Progenitor cell of endocrine pancreas (in vitro differentiated cells): ENCODE results near the gene KCTD21. TPM values are rescaled to one million over a fixed set of nuclear protein-coding genes. Genes with fewer than 3 reads are reported as not detected.
"Not testable (repeated sequence)": the region's sequence is repeated elsewhere in the genome, so short reads cannot be mapped to it uniquely, and the experiment has no call there.

ENCODE experiments used
- DNase-seq: peaks from one replicate; pipeline ENCODE4 v3.0.0; 2021; ENCODE audit warnings: low spot score; ENCODE audit not compliant: unreplicated experiment
- H3K27ac Mint-ChIP-seq: 2 replicates; pipeline ENCODE4 v1.8.0; 2021; ENCODE audit warnings: mild to moderate bottlenecking, moderate library complexity, mixed read lengths
- H3K27me3 Mint-ChIP-seq: 2 replicates; pipeline ENCODE4 v1.8.0; 2021; ENCODE audit warnings: mixed read lengths
- H3K36me3 Mint-ChIP-seq: 2 replicates; pipeline ENCODE4 v1.8.0; 2022; ENCODE audit warnings: mixed read lengths; ENCODE audit not compliant: insufficient read depth
- H3K4me1 Mint-ChIP-seq: 2 replicates; pipeline ENCODE4 v1.8.0; 2021; ENCODE audit warnings: low read depth, mixed read lengths
- H3K4me3 Mint-ChIP-seq: 2 replicates; pipeline ENCODE4 v1.8.0; 2021; ENCODE audit warnings: low read depth, mild to moderate bottlenecking, moderate library complexity, mixed read lengths
- H3K9me3 Mint-ChIP-seq: 2 replicates; pipeline ENCODE4 v1.8.0; 2021; ENCODE audit warnings: low read depth, mixed read lengths
- total RNA-seq: library from RNA; stranded (reverse); gene quantifications from 2 replicates; pipeline ENCODE4 v1.2.1, GENCODE V29; 2021
- TF ChIP-seq, protein P1 (sequence below): fragments of 200-600 bp; sonication (generic); IDR thresholded peaks from one replicate; pipeline ENCODE4 v1.5.0; 2021; ENCODE audit warnings: antibody characterized with exemption, mild to moderate bottlenecking; ENCODE audit not compliant: unreplicated experiment

The KCTD21 gene
- total RNA-seq, 1 donor from 2014 or later, result 7.4 TPM

DNA sequence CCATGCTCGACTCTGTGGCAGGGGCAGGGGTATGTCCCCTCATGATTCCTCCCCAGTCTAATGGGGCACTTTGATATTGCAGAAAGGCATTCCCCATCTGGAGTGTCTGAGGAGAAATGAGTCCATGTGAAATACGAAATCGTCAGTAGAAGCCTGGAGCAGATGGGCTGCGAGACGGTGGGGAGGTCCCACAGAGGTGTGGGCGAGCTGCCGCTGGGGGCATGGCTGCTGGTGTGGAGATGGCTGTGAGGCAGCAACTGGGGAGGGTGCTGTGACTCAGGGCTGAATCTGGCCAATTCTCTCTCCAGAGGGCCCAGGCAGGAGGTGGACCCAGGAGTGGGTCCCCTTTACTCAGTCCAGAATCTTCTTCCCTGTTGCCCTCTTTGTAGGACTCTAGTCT lies 11.2 kb downstream of the KCTD21 start:
- TF ChIP-seq, protein P1, sequence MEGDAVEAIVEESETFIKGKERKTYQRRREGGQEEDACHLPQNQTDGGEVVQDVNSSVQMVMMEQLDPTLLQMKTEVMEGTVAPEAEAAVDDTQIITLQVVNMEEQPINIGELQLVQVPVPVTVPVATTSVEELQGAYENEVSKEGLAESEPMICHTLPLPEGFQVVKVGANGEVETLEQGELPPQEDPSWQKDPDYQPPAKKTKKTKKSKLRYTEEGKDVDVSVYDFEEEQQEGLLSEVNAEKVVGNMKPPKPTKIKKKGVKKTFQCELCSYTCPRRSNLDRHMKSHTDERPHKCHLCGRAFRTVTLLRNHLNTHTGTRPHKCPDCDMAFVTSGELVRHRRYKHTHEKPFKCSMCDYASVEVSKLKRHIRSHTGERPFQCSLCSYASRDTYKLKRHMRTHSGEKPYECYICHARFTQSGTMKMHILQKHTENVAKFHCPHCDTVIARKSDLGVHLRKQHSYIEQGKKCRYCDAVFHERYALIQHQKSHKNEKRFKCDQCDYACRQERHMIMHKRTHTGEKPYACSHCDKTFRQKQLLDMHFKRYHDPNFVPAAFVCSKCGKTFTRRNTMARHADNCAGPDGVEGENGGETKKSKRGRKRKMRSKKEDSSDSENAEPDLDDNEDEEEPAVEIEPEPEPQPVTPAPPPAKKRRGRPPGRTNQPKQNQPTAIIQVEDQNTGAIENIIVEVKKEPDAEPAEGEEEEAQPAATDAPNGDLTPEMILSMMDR, result no peak
- Mint-ChIP-seq H3K9me3 (no peaks in the 10 kb centered on the region), H3K4me1 (peaks cover 10% of the 10 kb centered on the region), H3K4me3 (no peak overlapping the region), H3K27ac (no peak overlapping the region), H3K27me3 (no peaks in the 10 kb centered on the region), H3K36me3 (peaks cover 14% of the 10 kb centered on the region)
- no peak for DNase-seq

GRCh38 chr11:78176605-78177141 lies 11.8 kb downstream of the KCTD21 start:
- DNase-seq, result no peak
- peaks cover 10% of the 10 kb centered on the region for H3K4me1 Mint-ChIP-seq
- peaks cover 14% of the 10 kb centered on the region for H3K36me3 Mint-ChIP-seq
- H3K27me3 Mint-ChIP-seq, result no peaks in the 10 kb centered on the region
- no peaks in the 10 kb centered on the region for H3K9me3 Mint-ChIP-seq
- H3K4me3 Mint-ChIP-seq, result no peak overlapping the region
- TF ChIP-seq, protein P1, result no peak
- H3K27ac Mint-ChIP-seq, result no peak overlapping the region

DNA sequence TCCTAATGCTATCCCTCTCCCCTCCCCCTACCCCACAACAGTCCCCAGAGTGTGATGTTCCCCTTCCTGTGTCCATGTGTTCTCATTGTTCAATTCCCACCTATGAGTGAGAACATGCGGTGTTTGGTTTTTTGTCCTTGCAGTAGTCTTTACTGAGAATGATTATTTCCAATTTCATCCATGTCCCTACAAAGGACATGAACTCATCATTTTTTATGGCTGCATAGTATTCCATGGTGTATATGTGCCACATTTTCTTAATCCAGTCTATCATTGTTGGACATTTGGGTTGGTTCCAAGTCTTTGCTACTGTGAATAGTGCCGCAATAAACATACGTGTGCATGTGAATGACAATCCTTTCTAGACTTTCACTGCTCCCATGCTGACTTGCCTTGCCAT lies 12.6 kb downstream of the KCTD21 start:
- H3K4me1 Mint-ChIP-seq, H3K4me3 Mint-ChIP-seq, H3K9me3 Mint-ChIP-seq, DNase-seq, H3K27me3 Mint-ChIP-seq, H3K27ac Mint-ChIP-seq: not testable (repeated sequence)
- H3K36me3 Mint-ChIP-seq, result peaks cover 14% of the 10 kb centered on the region

DNA sequence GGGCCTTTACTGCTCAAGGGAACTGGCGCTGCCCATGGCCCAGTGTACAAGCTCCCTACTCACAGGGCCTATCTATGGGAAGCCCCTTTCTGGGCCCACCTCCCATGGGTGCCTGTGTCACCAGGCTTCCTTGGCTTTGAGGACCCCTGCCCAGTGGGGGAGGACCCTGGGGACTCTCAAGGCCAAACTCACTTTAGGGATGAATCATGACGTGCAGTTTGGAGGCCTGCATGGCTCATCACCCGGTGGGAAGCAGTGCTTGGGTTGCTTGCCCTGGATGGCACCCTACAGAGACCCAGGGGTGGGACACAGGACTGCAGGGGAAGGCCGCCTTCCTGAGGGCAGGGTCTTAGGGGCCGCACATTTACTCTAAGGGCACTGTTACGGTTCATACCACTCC lies 16.5 kb downstream of the KCTD21 start:
- Mint-ChIP-seq H3K27me3 (no peaks in the 10 kb centered on the region), H3K4me3 (no peak overlapping the region), H3K9me3 (no peaks in the 10 kb centered on the region), H3K27ac (no peak overlapping the region), H3K4me1 (peaks cover 10% of the 10 kb centered on the region), H3K36me3 (peaks cover 14% of the 10 kb centered on the region)
- DNase-seq, result no peak
- TF ChIP-seq, protein P1, result no peak

DNA sequence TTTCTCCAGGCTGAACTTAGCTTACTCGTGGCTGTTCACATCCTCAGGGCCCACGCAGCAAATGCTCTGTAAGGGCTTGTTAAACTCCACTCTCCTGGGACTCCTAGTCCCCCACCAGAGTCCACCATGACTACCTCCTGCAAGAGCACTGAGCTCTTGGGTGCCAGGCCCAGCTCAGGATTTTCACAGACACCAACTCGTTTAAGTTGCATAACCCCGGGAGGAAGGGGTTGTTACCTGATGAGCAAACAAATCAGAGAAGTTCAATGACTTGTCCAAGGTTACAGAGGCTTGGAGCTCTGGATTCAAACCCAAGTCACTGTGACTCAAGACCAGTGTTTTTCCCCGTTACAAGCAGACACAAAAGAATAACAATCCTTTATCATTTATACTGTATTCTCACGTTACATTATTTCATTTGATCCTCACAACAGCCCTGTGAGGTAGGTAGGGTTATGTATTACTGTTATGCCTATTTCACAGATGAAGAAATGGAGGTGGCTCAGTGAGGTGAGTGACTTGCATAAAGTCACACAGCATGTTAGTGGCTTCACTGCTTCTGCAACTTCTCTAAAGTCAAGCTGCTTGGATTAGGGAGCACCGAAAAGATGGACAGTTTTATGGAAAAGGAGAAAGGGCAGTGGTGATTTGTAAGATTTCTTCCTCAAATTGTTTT lies 17.4 kb downstream of the KCTD21 start:
- Mint-ChIP-seq H3K27me3 (no peaks in the 10 kb centered on the region), H3K9me3 (no peaks in the 10 kb centered on the region), H3K4me3 (no peak overlapping the region), H3K4me1 (peaks cover 10% of the 10 kb centered on the region), H3K27ac (no peak overlapping the region), H3K36me3 (peaks cover 10% of the 10 kb centered on the region)
- TF ChIP-seq, protein P1, result no peak
- no peak for DNase-seq

- Mint-ChIP-seq H3K4me1 (peaks cover 10% of the 10 kb centered on the region), H3K27me3 (no peaks in the 10 kb centered on the region), H3K36me3 (peaks cover 10% of the 10 kb centered on the region), H3K9me3 (no peaks in the 10 kb centered on the region), H3K27ac (no peak overlapping the region), H3K4me3 (no peak overlapping the region)
- no peak for DNase-seq
- TF ChIP-seq, protein P1, result no peak
Observed at GRCh38 chr11:78170413-78170812, 18.0 kb downstream of the KCTD21 start.
